GM21526 (cell line): ENCODE results near the gene DNAJC13.

ENCODE experiments used
- ATAC-seq: cut with Tn5 transposase; IDR thresholded peaks from one replicate; pipeline ENCODE4 v1.9.1; 2021; ENCODE audit warnings: moderate library complexity; ENCODE audit not compliant: unreplicated experiment, low FRiP score

DNAJC13 gene

DNA sequence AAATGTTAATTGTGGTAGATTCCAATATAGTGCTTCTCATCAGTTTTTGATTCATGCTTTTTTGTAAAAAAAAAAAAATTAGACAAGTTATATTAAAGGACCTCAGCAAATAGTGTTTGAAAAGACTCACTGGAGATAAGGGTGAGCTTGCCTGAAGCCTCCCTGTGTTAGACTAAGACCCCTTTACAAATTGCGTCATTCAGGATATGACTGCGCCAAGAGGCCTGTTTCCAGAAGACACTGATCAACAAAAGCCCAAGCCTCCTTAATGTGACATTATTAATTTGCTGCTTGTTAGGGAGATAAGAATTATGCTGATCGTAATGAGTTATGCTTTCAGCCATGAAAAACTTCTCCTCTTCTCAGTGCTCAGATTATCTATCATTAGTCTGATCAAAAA, 13.0 kb upstream of the DNAJC13 start:
- ATAC-seq = no peak

DNA sequence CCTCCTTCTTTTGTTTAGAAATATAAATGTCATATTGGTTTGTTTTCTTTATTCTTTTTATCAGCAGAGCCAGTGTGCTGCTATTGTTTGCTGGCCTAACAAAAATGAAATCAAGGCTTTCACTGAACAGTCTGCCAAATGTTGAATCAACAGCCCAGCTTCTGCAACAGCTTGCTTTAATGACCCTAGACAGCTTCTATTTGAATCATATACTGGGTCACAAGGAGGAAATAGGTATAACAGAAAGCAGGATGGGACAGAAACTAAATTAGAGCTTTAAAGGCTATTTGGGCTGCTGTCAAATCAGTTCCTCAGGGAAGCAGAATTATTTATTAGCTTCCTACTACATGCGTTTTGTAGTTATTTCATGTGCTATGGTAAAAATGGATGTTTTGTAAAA, 12.1 kb upstream of the DNAJC13 start:
- no peak for ATAC-seq

DNA sequence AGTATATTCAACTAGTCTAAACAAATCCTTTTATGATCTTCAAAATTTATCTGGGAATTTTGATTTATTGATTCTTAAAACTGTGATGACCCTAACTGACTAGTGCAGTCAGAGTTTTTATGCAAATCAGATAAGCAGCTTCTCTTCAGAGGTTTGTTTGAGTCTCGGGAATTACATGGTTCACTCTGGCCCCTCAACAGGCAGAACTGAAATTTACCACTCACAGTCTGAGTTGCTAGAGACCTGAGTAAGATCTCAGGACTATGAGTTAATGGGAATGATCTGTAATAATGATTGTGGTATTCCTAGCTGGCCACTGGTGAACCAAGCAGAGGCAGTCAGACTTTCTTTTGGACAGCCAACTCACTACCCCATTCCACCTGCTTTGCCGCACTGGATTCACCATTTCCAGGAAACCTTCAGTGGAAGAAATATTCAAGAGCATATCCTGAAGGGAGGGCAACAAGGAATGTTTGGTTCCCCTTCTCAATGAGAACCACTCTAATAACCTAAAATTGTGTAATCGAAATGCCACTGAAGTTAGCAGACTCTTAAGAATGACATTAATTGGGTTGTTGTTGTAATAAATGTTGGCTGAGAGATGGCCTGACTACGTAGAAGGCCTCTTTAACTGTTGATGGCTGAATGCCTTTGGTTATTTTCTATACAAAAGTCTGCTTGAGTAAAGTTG, 11.5 kb upstream of the DNAJC13 start:
- no peak for ATAC-seq

- no peak for ATAC-seq
These were observed 10.7 kb upstream of the DNAJC13 start for GRCh38 chr3:132406587-132406986.

DNA sequence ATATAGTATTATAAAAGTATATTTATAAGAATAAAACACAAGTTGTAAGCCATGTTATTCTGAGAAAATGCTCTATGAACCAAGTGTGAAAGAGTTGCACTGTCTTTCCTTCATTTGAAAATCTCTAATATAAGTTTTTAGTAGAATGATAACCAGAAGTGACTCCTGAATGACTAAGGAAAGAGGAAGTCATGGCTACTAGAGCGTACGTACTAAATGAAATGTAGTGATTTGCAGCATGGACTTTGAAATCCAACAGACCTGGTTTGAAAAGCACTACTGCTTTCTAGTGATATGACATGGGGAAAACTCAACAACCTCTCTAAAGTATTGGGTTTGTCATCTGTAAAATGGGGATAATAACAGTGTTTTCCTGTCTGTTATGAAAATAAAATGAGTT, 10.3 kb upstream of the DNAJC13 start:
- no peak for ATAC-seq

- no peak for ATAC-seq
These were observed 2.5 kb upstream of the DNAJC13 start for GRCh38 chr3:132414841-132415240.

DNA sequence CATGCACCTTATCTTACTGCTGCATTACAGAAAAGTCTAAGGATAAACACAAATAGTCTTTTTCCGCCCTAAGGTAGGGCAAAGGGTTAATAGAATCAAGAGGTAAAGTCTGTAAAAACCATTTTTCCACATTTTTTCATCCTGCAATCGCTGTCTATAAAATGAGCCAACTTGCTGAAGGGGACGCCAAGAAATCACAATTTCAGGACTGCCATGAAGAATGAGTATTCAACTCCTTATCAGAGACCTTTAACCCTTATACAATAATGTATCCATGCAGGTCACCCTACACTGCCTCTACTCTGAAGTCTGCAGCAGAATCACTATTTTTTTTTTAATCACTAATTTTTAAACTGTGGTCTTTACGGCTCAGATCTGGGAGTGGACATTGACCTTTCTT, 1.1 kb upstream of the DNAJC13 start:
- no peak for ATAC-seq

DNA sequence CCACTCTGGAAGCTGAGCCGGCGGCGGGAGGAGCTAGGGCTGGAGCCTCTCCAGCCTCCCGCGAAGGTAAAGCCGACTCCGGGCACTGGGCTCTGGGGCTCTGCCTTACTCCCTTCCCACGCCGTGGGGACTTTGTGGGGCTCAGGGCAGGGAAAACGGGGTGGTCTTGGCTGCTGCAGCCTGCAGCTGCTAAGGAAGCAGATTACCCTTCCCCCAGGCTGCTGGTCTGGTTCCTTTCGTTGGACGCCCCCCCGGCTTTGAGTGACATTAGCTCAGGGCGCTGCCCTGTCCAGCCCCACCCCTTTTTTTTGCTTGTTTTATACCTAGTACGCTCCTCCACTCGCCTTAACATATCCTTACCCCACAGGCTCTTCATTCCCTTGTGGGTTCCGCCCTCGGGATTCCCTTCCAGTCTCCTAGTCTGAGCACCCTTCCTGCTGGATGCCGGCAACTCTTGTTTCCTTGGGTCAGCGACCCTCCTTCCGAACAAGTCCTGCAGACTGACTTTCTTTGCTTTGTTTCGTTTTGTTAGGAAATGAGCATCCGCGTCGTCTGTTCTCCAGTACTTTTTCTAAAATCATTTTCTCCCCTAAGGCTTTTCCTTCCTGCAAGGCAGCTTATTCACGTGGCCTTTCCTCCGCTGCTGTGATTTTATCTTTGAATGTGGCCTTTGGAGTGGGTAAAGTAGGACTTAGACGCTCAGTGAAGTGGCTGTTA, 551 bp downstream of the DNAJC13 start:
- peak; percentile 43 for ATAC-seq

DNA sequence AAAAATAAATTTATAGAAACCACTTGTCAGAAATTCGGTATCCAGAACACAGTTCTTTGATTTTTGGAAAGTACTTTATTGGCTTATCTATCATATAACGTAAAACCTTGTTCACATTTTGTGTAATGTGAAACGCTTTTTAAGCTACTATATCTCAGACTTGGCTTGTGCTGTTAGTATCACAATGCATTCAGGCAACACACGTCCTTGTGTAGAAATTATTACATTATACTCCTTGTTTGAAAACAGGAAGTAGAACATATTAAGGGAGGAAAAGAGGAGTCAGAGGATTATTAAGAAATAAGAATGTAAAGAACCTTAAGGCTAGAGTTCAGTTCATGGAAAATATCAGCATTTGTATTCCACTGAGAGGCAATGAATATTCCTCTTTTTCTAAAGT, 1.6 kb downstream of the DNAJC13 start:
- no peak for ATAC-seq

DNA sequence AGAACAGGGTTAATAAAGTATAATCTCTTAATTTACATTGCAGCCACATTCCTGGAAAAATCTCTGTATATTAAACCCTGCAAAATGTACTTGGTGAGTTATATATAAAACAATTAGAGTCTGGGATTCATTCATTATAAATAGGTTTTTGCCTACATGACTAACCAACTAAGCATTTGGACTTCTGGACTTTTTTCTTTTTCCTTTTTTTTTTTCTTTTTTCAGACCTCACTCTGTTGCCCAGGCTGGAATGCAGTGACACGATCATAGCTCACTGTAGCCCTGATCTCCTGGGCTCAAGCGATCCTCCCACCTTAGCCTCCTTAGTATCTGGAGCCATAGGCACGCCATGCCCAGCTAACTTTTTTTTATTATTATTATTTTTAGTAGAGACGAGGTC, 4.5 kb downstream of the DNAJC13 start:
- no peak for ATAC-seq

GRCh38 chr3:132422531-132422930, 5.2 kb downstream of the DNAJC13 start:
- ATAC-seq = no peak

DNA sequence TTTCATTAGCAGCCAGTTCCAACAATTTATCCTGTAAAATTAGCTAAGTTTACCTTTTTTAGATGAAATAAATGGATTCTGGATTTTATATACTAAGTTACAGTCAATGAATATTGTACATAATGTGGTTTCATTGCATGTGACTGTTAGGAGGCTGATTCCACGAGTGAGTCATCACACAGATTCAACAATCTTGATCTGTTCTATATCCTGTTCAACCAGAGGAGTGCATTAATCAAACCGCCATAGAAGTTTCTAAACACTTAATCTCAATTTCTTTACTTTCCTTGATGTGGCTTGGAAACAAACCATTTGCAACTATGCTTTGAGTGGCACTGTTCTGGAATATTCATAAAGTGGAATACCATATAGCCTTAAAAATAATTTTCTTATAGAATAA, 15.3 kb downstream of the DNAJC13 start:
- no peak for ATAC-seq

DNA sequence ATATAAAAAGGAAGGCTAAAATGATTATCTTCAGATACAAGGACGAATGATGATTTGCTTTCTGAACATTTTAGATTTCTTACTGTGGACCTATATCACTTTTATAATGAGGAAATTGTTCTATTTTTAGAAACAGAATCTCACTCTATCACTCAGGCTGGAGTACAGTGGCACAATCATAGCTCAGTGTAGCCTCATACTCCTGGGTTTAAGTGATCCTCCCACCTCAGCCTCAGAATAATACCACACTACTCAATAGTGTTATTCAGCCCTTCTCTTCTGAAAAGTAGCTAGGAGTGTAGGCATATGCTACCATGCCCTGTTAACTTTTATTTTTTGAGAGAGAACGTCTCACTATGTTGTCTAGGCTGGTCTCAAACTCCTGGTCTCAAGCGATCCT, 15.8 kb downstream of the DNAJC13 start:
- ATAC-seq = no peak

- no peak for ATAC-seq
These were observed 18.1 kb downstream of the DNAJC13 start for GRCh38 chr3:132435224-132435910.

- ATAC-seq = no peak
These were observed 18.7 kb downstream of the DNAJC13 start for GRCh38 chr3:132435911-132436425.

DNA sequence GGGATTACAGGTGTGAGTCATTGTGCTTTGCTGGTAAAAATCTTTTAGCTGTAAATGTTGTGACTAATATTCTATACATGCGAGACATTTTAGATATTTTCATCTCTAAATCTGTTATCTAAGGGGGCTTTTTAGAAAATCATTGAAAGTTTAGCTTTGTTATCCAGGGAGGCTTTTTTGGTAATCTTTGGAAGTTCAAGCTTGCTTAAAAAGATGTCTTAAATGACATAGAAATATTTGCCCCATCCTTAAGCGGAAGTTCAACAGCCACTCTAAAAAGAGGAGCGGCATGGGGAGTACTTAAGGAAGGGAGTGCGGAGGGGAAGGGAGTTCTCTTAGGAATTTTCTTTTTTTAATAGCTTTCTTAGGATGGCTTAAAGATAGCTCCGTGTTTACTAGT, 26.1 kb downstream of the DNAJC13 start:
- ATAC-seq = no peak

GRCh38 chr3:132444383-132444782, 27.1 kb downstream of the DNAJC13 start:
- ATAC-seq = no peak

GRCh38 chr3:132445817-132446216, 28.5 kb downstream of the DNAJC13 start:
- no peak for ATAC-seq

GRCh38 chr3:132448216-132448961, 31.1 kb downstream of the DNAJC13 start:
- ATAC-seq = no peak

DNA sequence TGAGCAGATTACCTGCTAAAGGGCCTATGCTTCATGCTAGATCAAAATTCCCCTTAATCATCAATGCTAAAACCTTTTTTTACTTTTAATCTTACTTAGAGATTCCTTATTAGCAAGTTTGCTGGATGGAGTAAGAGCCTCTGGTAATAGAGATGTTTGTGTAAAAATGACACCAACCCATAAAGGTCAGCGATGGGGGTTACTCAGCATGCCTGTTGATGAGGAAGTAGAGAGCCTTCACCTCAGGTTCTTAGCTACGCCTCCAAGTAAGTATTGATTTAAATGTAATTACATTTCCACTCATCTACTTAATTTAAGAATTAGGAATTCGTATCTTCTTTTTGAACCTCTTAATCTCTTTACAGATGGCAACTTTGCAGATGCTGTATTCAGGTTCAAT, 38.8 kb downstream of the DNAJC13 start:
- ATAC-seq = no peak

- ATAC-seq = no peak
These were observed 39.3 kb downstream of the DNAJC13 start for GRCh38 chr3:132456571-132456970.
